Gastroesophageal sphincter (tissue), 4 donors: ENCODE data around the gene SGPP1. TPM values are rescaled to one million over a fixed set of nuclear protein-coding genes. Genes with fewer than 3 reads are reported as not detected.

Source experiments
- ATAC-seq: fragments of 150-250 bp; one replicate; pipeline ENCODE4 v1.9.1; 2016; ENCODE audit warnings: mild to moderate bottlenecking, moderate library complexity
- H3K27ac ChIP-seq, 4 donors: fragments of 200-600 bp; sonication (generic) in 3 of 4; 1 replicate in 3 of 4; 2 replicates in 1 of 4; pipeline ENCODE4 v1.5.1; 2016 to 2019
- H3K27me3 ChIP-seq: fragments of 200-600 bp; sonication (generic); one replicate; pipeline ENCODE4 v1.5.1; 2019
- H3K36me3 ChIP-seq, 2 donors: fragments of 200-600 bp; sonication (generic); one replicate each; pipeline ENCODE4 v1.5.1; 2019; ENCODE audit warnings: control low read depth in 1 of 2
- H3K4me1 ChIP-seq, 3 donors: fragments of 200-600 bp; sonication (generic); 1 replicate in 2 of 3; 2 replicates in 1 of 3; pipeline ENCODE4 v1.5.1; 2016 to 2019; ENCODE audit warnings: control low read depth in 2 of 3
- H3K4me3 ChIP-seq, 2 donors: fragments of 200-600 bp; sonication (generic); one replicate each; pipeline ENCODE4 v1.5.1; 2019; ENCODE audit warnings: mild to moderate bottlenecking in 1 of 2, moderate library complexity in 1 of 2
- H3K9me3 ChIP-seq, 3 donors: fragments of 200-600 bp; sonication (generic); one replicate each; pipeline ENCODE4 v1.5.1; 2017 to 2019; ENCODE audit warnings: control low read depth in 2 of 3
- CTCF ChIP-seq, 4 experiments: fragments of 200-600 bp in 2 of 4; fragments of 450-650 bp in 2 of 4; sonication (generic) in 1 of 4; IDR thresholded peaks; one replicate each; pipeline ENCODE4 v1.5.1; 2017 to 2019; ENCODE audit warnings: antibody characterized with exemption in 4 of 4, mild to moderate bottlenecking in 2 of 4, moderate library complexity in 2 of 4
- EP300 ChIP-seq: sonication (generic); formaldehyde crosslinking; IDR thresholded peaks from one replicate; pipeline ENCODE4 v1.6.1; 2017; ENCODE audit warnings: antibody characterized with exemption, mild to moderate bottlenecking
- POLR2A ChIP-seq, 2 donors: fragments of 450-650 bp; IDR thresholded peaks; one replicate each; pipeline ENCODE4 v1.6.1; 2017; ENCODE audit warnings: antibody characterized with exemption in 2 of 2, mild to moderate bottlenecking in 2 of 2, moderate library complexity in 1 of 2
- POLR2AphosphoS5 ChIP-seq: sonication (generic); formaldehyde crosslinking; IDR thresholded peaks from one replicate; pipeline ENCODE4 v1.6.1; 2017; ENCODE audit warnings: antibody characterized with exemption
- WGBS, 2 donors: methylation state at CpG; one replicate each; pipeline ENCODE4 v1.1.5; 2018; ENCODE audit warnings: low coverage in 1 of 2; 5-methylcytosine and 5-hydroxymethylcytosine counted together
- total RNA-seq, 4 donors: library from RNA; depleted of rRNA; stranded (reverse); fragments of >200 nt; gene quantifications; one replicate each; pipeline ENCODE4 v1.1.0, GENCODE V29; 2016

SGPP1 gene
- total RNA-seq, 4 donors from 2014 or later, result 14.9 to 28.9 (median 17.9) TPM

DNA sequence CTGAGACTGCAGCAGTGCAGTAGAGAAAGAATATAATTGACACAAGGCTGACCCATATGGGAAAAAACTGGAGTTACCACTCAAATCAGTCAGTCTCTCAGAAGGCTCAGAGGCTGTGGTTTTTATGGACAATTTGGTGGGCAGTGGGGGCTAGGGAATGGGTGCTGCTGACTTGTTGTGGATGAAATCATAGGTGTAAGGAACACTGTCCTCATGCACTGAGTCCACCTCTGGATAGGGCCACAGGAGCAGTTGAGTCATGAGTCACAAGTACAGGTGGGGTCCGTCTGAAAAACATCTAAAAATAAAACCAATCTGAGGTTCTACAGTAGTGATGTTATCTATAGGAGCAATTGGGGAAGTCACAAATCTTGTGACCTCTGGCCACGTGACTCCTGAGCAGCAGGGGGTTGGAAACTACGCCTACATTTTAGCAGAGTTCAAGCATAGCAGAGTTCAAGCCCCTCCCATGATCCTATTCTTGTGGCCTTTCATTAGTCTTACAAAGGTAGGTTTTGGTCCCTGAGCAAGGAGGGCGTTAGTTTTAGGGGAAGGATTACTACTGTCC is 18.1 kb upstream of the SGPP1 start:
- no peak for ATAC-seq
- no peak overlapping the region for H3K4me3 ChIP-seq
- H3K27ac ChIP-seq, result no peak overlapping the region
- H3K27me3 ChIP-seq, result peaks cover 12% of the 10 kb centered on the region
- no peaks in the 10 kb centered on the region for H3K4me1 ChIP-seq
- H3K9me3 ChIP-seq, result no peaks in the 10 kb centered on the region
- TF ChIP-seq CTCF (IDR thresholded peaks at IDR 0.05), result no peak
- no peak for TF ChIP-seq POLR2A (IDR thresholded peaks at IDR 0.05)
- TF ChIP-seq EP300, result no peak
- TF ChIP-seq POLR2AphosphoS5, result no peak
- WGBS, 2 donors, result 29 to 30% methylated on average over 3 to 4 of the region's 4 CpGs
- no peaks in the 10 kb centered on the region for H3K36me3 ChIP-seq

DNA sequence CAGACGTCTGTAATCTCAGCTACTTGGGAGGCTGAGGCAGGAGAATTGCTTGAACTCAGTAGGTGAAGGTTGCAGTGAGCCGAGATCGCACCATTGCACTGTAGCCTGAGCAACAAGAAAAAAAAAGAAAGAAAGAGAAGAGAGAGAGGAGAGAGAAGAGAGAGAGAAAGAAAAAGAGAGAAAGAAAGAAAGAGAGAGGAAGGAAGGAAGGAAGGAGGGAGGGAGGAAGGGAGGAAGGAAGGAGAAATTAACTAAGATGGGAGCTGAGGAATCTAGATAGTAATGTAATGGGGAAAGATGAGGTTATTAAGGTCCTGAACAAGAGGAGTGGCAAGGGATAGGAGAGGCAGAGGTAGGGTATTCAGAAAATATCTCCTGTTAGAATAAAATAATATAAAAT is 17.4 kb upstream of the SGPP1 start:
- ATAC-seq, result no peak
- Histone ChIP-seq H3K27me3 (peaks cover 12% of the 10 kb centered on the region), H3K4me3 (no peak overlapping the region), H3K9me3 (no peaks in the 10 kb centered on the region), H3K4me1 (no peaks in the 10 kb centered on the region), H3K27ac (no peak overlapping the region), H3K36me3 (no peaks in the 10 kb centered on the region)
- 68% methylated on average over 3 of the region's 3 CpGs; no CpG with 5 or more reads in 1 of the 2 donors for WGBS, 2 donors
- TF ChIP-seq POLR2AphosphoS5 (no peak), EP300 (no peak), CTCF (IDR thresholded peaks at IDR 0.05) (no peak), POLR2A (IDR thresholded peaks at IDR 0.05) (no peak)

DNA sequence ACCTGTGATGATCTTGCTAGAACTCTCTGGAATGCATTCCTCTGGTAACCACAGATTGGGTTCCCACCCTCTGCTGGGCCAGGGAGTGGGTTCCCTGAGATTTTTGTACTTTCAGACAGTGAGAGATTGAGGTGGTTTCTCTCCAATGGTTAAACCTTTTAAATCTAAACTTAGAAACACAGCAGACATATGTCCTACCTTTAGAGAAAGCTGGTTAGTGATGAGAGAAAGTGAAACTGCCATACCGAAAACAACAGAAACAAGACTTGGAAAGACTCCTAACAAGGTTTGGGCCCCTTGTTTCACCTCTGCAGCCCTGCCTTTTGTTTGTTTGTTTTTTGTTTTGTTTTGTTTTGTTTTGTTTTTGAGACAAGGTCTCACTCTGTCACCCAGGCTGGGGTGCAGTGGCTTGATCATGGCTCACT is 9.7 kb upstream of the SGPP1 start:
- no peaks in the 10 kb centered on the region for H3K9me3 ChIP-seq
- no peak overlapping the region for H3K27ac ChIP-seq
- 100% methylated on average over 1 of the region's 1 CpG for WGBS, 2 donors
- ATAC-seq, result no peak
- H3K4me3 ChIP-seq, result no peak overlapping the region
- H3K36me3 ChIP-seq, result no peaks in the 10 kb centered on the region
- TF ChIP-seq EP300 (no peak), POLR2AphosphoS5 (no peak), POLR2A (IDR thresholded peaks at IDR 0.05) (no peak), CTCF (IDR thresholded peaks at IDR 0.05) (no peak)
- H3K4me1 ChIP-seq, result no peaks in the 10 kb centered on the region
- no peaks in the 10 kb centered on the region for H3K27me3 ChIP-seq

DNA sequence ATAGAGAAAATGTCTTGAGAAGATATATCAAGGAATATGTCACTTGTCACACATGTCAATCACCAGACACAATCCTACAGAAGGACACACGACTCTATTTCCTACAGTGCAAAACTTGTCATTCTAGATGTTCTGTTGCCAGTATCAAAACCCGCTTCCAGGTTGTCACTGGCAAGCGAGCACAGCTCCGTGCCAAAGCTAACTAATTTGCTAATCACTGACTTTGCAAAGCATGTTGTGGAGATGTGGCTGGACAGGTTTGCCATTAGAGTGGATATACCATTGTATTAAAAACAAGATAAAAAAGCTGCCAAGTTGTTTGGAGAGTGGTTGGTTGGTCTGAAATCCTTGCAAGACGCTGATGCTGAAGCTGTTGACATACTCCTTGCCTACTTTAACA is 7.9 kb upstream of the SGPP1 start:
- H3K27ac ChIP-seq, result no peak overlapping the region
- H3K4me3 ChIP-seq, result no peak overlapping the region
- no peaks in the 10 kb centered on the region for H3K9me3 ChIP-seq
- no peaks in the 10 kb centered on the region for H3K27me3 ChIP-seq
- TF ChIP-seq POLR2A (IDR thresholded peaks at IDR 0.05), result no peak
- TF ChIP-seq EP300, result no peak
- TF ChIP-seq POLR2AphosphoS5, result no peak
- TF ChIP-seq CTCF (IDR thresholded peaks at IDR 0.05), result no peak
- no peaks in the 10 kb centered on the region for H3K4me1 ChIP-seq
- H3K36me3 ChIP-seq, result no peaks in the 10 kb centered on the region
- WGBS, 2 donors, result 86 to 87% methylated on average over 2 to 5 of the region's 5 CpGs
- ATAC-seq, result no peak

- WGBS, 2 donors, result 77% methylated on average over 3 of the region's 3 CpGs
Observed at GRCh38 chr14:63730659-63731058, 2.8 kb upstream of the SGPP1 start.

More at GRCh38 chr14:63730659-63731058, 2.8 kb upstream of the SGPP1 start:
- no peak for ATAC-seq
- Histone ChIP-seq H3K4me1 (peaks cover 0 to 18% (median 0%) of the 10 kb centered on the region in 3 donors), H3K9me3 (no peaks in the 10 kb centered on the region), H3K4me3 (no peak overlapping the region), H3K27ac (no peak overlapping the region), H3K27me3 (no peaks in the 10 kb centered on the region), H3K36me3 (no peaks in the 10 kb centered on the region)
- no peak for TF ChIP-seq EP300
- TF ChIP-seq CTCF (IDR thresholded peaks at IDR 0.05), result no peak
- no peak for TF ChIP-seq POLR2A (IDR thresholded peaks at IDR 0.05)
- TF ChIP-seq POLR2AphosphoS5, result no peak
